GM18951 (cell line): ENCODE data around the gene BNIP1.
A peak's percentile ranks its signal among the peaks of the same experiment; 100 is the strongest.
"Not testable (repeated sequence)": the region's sequence is repeated elsewhere in the genome, so short reads cannot be mapped to it uniquely, and the experiment has no call there.

ENCODE experiments used
- POLR2A ChIP-seq: IDR thresholded peaks from 4 replicates; pipeline ENCODE4 v1.6.1; 2011; ENCODE audit warnings: mild to moderate bottlenecking; ENCODE audit not compliant: insufficient read length, insufficient read depth; ENCODE audit errors: extremely low read depth
- in situ Hi-C: fragments of 300-500 bp; cut with MboI; formaldehyde crosslinking; loops from one replicate; pipeline ENCODE4 v1.12.0; 2022; ENCODE audit warnings: low sequenced_read_pairs, mixed read lengths, inconsistent platforms; ENCODE audit not compliant: unreplicated experiment

The BNIP1 gene, protein sequence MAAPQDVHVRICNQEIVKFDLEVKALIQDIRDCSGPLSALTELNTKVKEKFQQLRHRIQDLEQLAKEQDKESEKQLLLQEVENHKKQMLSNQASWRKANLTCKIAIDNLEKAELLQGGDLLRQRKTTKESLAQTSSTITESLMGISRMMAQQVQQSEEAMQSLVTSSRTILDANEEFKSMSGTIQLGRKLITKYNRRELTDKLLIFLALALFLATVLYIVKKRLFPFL

GRCh38 chr5:173144200-173145176 is at the start of gene BNIP1:
Gene BNIP1, plus strand, starts transcription at chr5:173144531. Its CDS starts 15 bp downstream, at chr5:173144546.
- in situ Hi-C loops = loop anchor here (10.0 kb wide), 1 partner anchor 160 kb away; the partner anchor contains the start of gene ATP6V0E1
- peak; percentile 70 for TF ChIP-seq POLR2A

- no peak for TF ChIP-seq POLR2A
Observed at GRCh38 chr5:173098787-173099186, 45.5 kb upstream of the BNIP1 start.

DNA sequence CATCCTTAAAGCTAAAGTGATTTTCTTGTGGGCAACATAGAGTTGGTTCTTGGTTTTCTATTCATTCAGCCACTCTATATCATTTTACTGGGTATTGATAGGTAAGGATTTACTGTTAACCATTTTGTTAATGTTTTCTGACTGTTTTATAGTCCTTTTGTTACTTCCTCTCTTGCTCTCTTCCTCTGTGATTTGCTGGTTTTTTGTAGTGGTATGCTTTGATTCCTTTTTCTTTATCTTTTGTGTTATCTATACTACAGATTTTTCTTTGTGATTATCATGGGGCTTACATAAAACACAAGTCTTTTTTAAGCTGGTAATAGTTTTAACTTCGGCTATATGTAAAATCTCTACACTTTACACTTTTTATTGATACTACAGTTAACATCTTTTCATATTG is 44.9 kb upstream of the BNIP1 start:
- no peak for TF ChIP-seq POLR2A
- in situ Hi-C loops = no loop called here

More at GRCh38 chr5:173098787-173099186, 45.5 kb upstream of the BNIP1 start:
- in situ Hi-C loops = no loop called here

- TF ChIP-seq POLR2A = no peak
- in situ Hi-C loops = no loop called here
Observed at GRCh38 chr5:173101245-173101644, 43.1 kb upstream of the BNIP1 start.

- in situ Hi-C loops = no loop called here
- TF ChIP-seq POLR2A = no peak
Observed at GRCh38 chr5:173103411-173103810, 40.9 kb upstream of the BNIP1 start.

DNA sequence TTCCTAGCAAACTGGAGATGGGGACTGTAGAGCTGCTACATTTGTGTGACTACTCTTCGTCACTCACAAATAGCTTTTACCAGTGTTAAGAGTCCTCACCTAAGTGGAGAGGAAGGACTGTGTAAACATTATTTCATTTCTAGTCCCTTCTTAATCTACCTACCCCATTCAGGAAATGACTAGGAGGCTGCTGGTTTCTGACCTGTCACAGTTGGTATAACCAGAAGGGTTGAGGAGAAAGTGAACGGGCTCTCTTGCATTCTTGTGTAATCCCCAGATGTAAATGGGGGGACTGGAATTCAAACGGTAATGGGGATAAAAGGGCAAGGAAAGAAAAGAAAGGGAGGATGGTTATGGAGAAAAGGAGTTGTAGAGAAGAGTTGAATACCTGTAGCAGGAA is 35.4 kb upstream of the BNIP1 start:
- TF ChIP-seq POLR2A = no peak
- in situ Hi-C loops = no loop called here

DNA sequence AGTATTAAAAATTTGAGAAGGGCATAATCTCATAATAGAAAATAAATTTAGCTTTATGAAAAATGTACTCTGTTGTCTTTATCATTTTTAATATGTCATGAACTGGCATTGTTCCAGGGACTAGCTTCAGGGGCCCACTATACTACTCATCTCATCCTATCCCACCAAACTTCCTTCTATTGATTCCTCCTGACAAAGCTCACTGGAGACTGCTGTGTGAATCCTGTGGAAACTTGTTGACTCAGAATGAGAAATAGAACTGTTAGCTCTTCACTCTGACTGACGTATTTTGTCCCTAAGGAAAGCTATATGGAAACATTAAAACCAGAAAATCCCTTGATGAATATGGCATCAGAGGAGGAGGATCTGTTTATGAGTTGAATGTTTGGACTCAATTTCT is 29.8 kb upstream of the BNIP1 start:
- in situ Hi-C loops = no loop called here
- no peak for TF ChIP-seq POLR2A

GRCh38 chr5:173119719-173120118 is 24.6 kb upstream of the BNIP1 start:
- in situ Hi-C loops = no loop called here
- no peak for TF ChIP-seq POLR2A

GRCh38 chr5:173123416-173123815 is 20.9 kb upstream of the BNIP1 start:
- in situ Hi-C loops = no loop called here

GRCh38 chr5:173132166-173132565 is 12.2 kb upstream of the BNIP1 start:
- in situ Hi-C loops = not testable (repeated sequence)

More at GRCh38 chr5:173123416-173123815, 20.9 kb upstream of the BNIP1 start:
- TF ChIP-seq POLR2A = no peak

DNA sequence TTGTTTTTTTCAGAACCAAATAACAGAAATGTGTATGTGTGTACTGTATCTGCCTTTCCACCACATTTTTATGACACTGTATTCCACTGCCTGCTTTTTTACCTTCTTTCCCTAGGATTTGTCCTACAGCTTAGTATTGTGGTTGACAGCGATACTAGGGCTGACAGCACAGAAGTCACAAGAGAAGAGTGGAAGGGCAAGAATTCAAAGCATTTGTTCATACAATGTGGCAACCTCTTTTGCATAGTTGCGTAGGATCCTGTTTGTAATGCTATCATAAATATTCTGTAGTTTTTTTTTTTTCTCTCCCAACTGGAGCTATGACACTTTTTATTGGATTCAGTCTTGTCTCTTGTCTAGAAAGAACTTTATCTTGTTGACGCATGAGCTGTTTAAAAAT is 5.6 kb upstream of the BNIP1 start:
- in situ Hi-C loops = no loop called here
- TF ChIP-seq POLR2A = no peak

- no peak for TF ChIP-seq POLR2A
- in situ Hi-C loops = loop anchor here (10.0 kb wide), 1 partner anchor 155 kb away; the partner anchor contains the start of gene ATP6V0E1
Observed at GRCh38 chr5:173139631-173140030, 4.7 kb upstream of the BNIP1 start.

GRCh38 chr5:173140769-173141168 is 3.6 kb upstream of the BNIP1 start:
- TF ChIP-seq POLR2A = no peak
- in situ Hi-C loops = loop anchor here (10.0 kb wide), 1 partner anchor 156 kb away; the partner anchor contains the start of gene ATP6V0E1
